GM23248 (cell line): ENCODE measurements around the gene POR. TPM values are rescaled to one million over a fixed set of nuclear protein-coding genes. Genes with fewer than 3 reads are reported as not detected.

Experiments used
- DNase-seq: peaks from one replicate; pipeline ENCODE4 v3.0.0-alpha.2; 2015
- H2AFZ ChIP-seq: fragments of 200-600 bp; sonication (generic); 2 replicates; pipeline ENCODE4 v1.6.1; 2016; ENCODE audit warnings: antibody characterized with exemption
- H3F3A ChIP-seq: fragments of 200-600 bp; sonication (generic); 2 replicates; pipeline ENCODE4 v1.6.1; 2016; ENCODE audit warnings: mild to moderate bottlenecking, antibody characterized with exemption, mixed run types; ENCODE audit not compliant: insufficient read depth
- H3K27ac ChIP-seq: fragments of 200-600 bp; sonication (generic); 2 replicates; pipeline ENCODE4 v1.5.1; 2016; ENCODE audit warnings: mild to moderate bottlenecking
- H3K27me3 ChIP-seq: fragments of 200-600 bp; sonication (generic); replicated peaks from 2 replicates; pipeline ENCODE4 v1.6.1; 2016; ENCODE audit warnings: mild to moderate bottlenecking; ENCODE audit not compliant: insufficient read depth
- H3K36me3 ChIP-seq: fragments of 200-600 bp; sonication (generic); 2 replicates; pipeline ENCODE4 v1.6.1; 2016; ENCODE audit warnings: low read depth, mild to moderate bottlenecking
- H3K4me1 ChIP-seq: fragments of 200-600 bp; sonication (generic); 2 replicates; pipeline ENCODE4 v1.6.1; 2016; ENCODE audit warnings: mild to moderate bottlenecking; ENCODE audit not compliant: insufficient read depth
- H3K4me2 ChIP-seq: fragments of 200-600 bp; sonication (generic); one replicate; pipeline ENCODE4 v1.6.1; 2016; ENCODE audit warnings: mild to moderate bottlenecking; ENCODE audit not compliant: unreplicated experiment
- H3K4me3 ChIP-seq: fragments of 200-600 bp; sonication (generic); 2 replicates; pipeline ENCODE4 v1.5.1; 2016; ENCODE audit warnings: mild to moderate bottlenecking
- H3K79me2 ChIP-seq: fragments of 200-600 bp; sonication (generic); 2 replicates; pipeline ENCODE4 v1.6.1; 2016; ENCODE audit warnings: mild to moderate bottlenecking; ENCODE audit not compliant: insufficient read depth
- H3K9ac ChIP-seq: fragments of 200-600 bp; sonication (generic); 2 replicates; pipeline ENCODE4 v1.6.1; 2016; ENCODE audit warnings: mild to moderate bottlenecking
- H3K9me2 ChIP-seq: fragments of 200-600 bp; sonication (generic); 2 replicates; pipeline ENCODE4 v1.6.1; 2016; ENCODE audit warnings: mixed run types, mild to moderate bottlenecking, moderate library complexity; ENCODE audit not compliant: insufficient read depth
- H3K9me3 ChIP-seq: fragments of 200-600 bp; sonication (generic); one replicate; pipeline ENCODE4 v1.6.1; 2017; ENCODE audit warnings: low read depth
- H4K20me1 ChIP-seq: fragments of 200-600 bp; sonication (generic); 2 replicates; pipeline ENCODE4 v1.6.0; 2016; ENCODE audit not compliant: insufficient read depth
- EZH2 ChIP-seq: fragments of 200-600 bp; sonication (generic); IDR thresholded peaks from 2 replicates; pipeline ENCODE4 v1.6.1; 2018; ENCODE audit warnings: antibody characterized with exemption, mild to moderate bottlenecking; ENCODE audit not compliant: insufficient read depth, poor library complexity, severe bottlenecking
- EZH2phosphoT487 ChIP-seq: fragments of 200-600 bp; sonication (generic); IDR thresholded peaks from 2 replicates; pipeline ENCODE4 v1.6.1; 2018; ENCODE audit warnings: antibody characterized with exemption, moderate library complexity, mild to moderate bottlenecking, low read depth; ENCODE audit not compliant: insufficient read depth
- WGBS, 2 experiments: methylation state at CpG; one replicate each; pipeline ENCODE4 v1.1.6; 2015 to 2017; ENCODE audit warnings: low lambda C conversion rate in 2 of 2, low coverage in 1 of 2; ENCODE audit errors: missing lambda C conversion rate in 2 of 2; 5-methylcytosine and 5-hydroxymethylcytosine counted together
- in situ Hi-C: fragments of 300-500 bp; cut with MboI; formaldehyde crosslinking; loops from 2 replicates; pipeline ENCODE4 v1.15.0; 2020
- polyA plus RNA-seq: library from polyadenylated mRNA; unstranded; fragments of >200 nt; fragmentation: Nextera tagmentation; extraction: Ambion mirVana; gene quantifications from 2 replicates; pipeline ENCODE4 v1.2.1, GENCODE V29; 2016
- total RNA-seq: library from RNA; depleted of rRNA; stranded (reverse); fragments of >200 nt; shearing (Covaris generic); gene quantifications from 2 replicates; pipeline ENCODE4 v1.2.3, GENCODE V29; 2014

POR gene
- total and polyA plus RNA-seq, 2 experiments from 2014 or later = 42.7 to 58.6 TPM

GRCh38 chr7:75924889-75925288 lies 9.9 kb downstream of the POR start:
- Histone ChIP-seq H3K36me3 (no peaks in the 10 kb centered on the region), H3K9me3 (no peaks in the 10 kb centered on the region), H3K9ac (no peak overlapping the region), H3K9me2 (no peaks in the 10 kb centered on the region), H3K27me3 (no peaks in the 10 kb centered on the region), H2AFZ (no peak overlapping the region), H4K20me1 (no peaks in the 10 kb centered on the region), H3K4me2 (no peak overlapping the region), H3K79me2 (peaks cover 90% of the 10 kb centered on the region), H3K27ac (no peak overlapping the region), H3F3A (no peaks in the 10 kb centered on the region), H3K4me1 (no peaks in the 10 kb centered on the region), H3K4me3 (no peak overlapping the region)
- WGBS, 2 experiments = 100% methylated on average over 2 of the region's 2 CpGs
- DNase-seq = no peak
- in situ Hi-C loops = no loop called here
- TF ChIP-seq EZH2 = no peak
- TF ChIP-seq EZH2phosphoT487 = no peak

GRCh38 chr7:75925717-75926435 lies 10.9 kb downstream of the POR start:
- DNase-seq = no peak
- Histone ChIP-seq H3K9ac (no peak overlapping the region), H3K36me3 (no peaks in the 10 kb centered on the region), H3K9me2 (no peaks in the 10 kb centered on the region), H3K4me2 (no peak overlapping the region), H3K79me2 (peaks cover 87% of the 10 kb centered on the region), H3K9me3 (no peaks in the 10 kb centered on the region), H2AFZ (no peak overlapping the region), H3F3A (no peaks in the 10 kb centered on the region), H3K27ac (no peak overlapping the region), H3K4me3 (no peak overlapping the region), H4K20me1 (no peaks in the 10 kb centered on the region), H3K4me1 (no peaks in the 10 kb centered on the region), H3K27me3 (no peaks in the 10 kb centered on the region)
- WGBS, 2 experiments = 64 to 69% methylated on average over 10 of the region's 10 CpGs
- no peak for TF ChIP-seq EZH2
- no peak for TF ChIP-seq EZH2phosphoT487
- in situ Hi-C loops = no loop called here

GRCh38 chr7:75928568-75928914 lies 13.6 kb downstream of the POR start:
- no peak overlapping the region for H3K4me2 ChIP-seq
- no peak for TF ChIP-seq EZH2phosphoT487
- no peak for TF ChIP-seq EZH2
- no peak overlapping the region for H3K27ac ChIP-seq
- no peaks in the 10 kb centered on the region for H3K4me1 ChIP-seq
- H3K9me2 ChIP-seq = no peaks in the 10 kb centered on the region
- DNase-seq = no peak
- no peaks in the 10 kb centered on the region for H3K36me3 ChIP-seq
- in situ Hi-C loops = no loop called here
- no peaks in the 10 kb centered on the region for H3F3A ChIP-seq
- H3K79me2 ChIP-seq = peaks cover 84% of the 10 kb centered on the region
- H3K4me3 ChIP-seq = no peak overlapping the region
- no peaks in the 10 kb centered on the region for H3K27me3 ChIP-seq
- WGBS, 2 experiments = 97 to 98% methylated on average over 4 of the region's 4 CpGs
- no peaks in the 10 kb centered on the region for H4K20me1 ChIP-seq
- no peak overlapping the region for H3K9ac ChIP-seq
- H3K9me3 ChIP-seq = no peaks in the 10 kb centered on the region
- no peak overlapping the region for H2AFZ ChIP-seq

GRCh38 chr7:75931680-75932079 lies 16.7 kb downstream of the POR start:
- H3K27me3 ChIP-seq = no peaks in the 10 kb centered on the region
- H3K9me3 ChIP-seq = no peaks in the 10 kb centered on the region
- H3K4me2 ChIP-seq = no peak overlapping the region
- no peaks in the 10 kb centered on the region for H3K4me1 ChIP-seq
- no peaks in the 10 kb centered on the region for H3K36me3 ChIP-seq
- H2AFZ ChIP-seq = no peak overlapping the region
- H3K27ac ChIP-seq = no peak overlapping the region
- TF ChIP-seq EZH2phosphoT487 = no peak
- no peak for TF ChIP-seq EZH2
- no peak overlapping the region for H3K9ac ChIP-seq
- no peak overlapping the region for H3K4me3 ChIP-seq
- 62 to 71% methylated on average over 5 of the region's 5 CpGs for WGBS, 2 experiments
- H4K20me1 ChIP-seq = no peaks in the 10 kb centered on the region
- in situ Hi-C loops = no loop called here
- no peak for DNase-seq
- H3K9me2 ChIP-seq = no peaks in the 10 kb centered on the region
- peaks cover 71% of the 10 kb centered on the region for H3K79me2 ChIP-seq
- H3F3A ChIP-seq = no peaks in the 10 kb centered on the region
